Muscle layer of colon (tissue), 2 donors: ENCODE results near the gene VANGL1.

Experiments
- H3K27ac ChIP-seq: one replicate; pipeline ENCODE4 v1.7.0; 2013; ENCODE audit warnings: low read depth, mild to moderate bottlenecking, low read length, moderate library complexity
- H3K27me3 ChIP-seq, 2 donors: one replicate each; pipeline ENCODE4 v1.7.0; 2013; ENCODE audit warnings: low read length in 2 of 2, mild to moderate bottlenecking in 2 of 2; ENCODE audit not compliant: insufficient read depth in 2 of 2, control insufficient read depth in 1 of 2
- H3K36me3 ChIP-seq: one replicate; pipeline ENCODE4 v1.7.0; 2013; ENCODE audit warnings: mild to moderate bottlenecking, low read length; ENCODE audit not compliant: insufficient read depth
- H3K4me1 ChIP-seq: one replicate; pipeline ENCODE4 v1.7.0; 2013; ENCODE audit warnings: mild to moderate bottlenecking, low read length; ENCODE audit not compliant: insufficient read depth
- H3K4me3 ChIP-seq, 2 donors: one replicate each; pipeline ENCODE4 v1.7.0; 2013; ENCODE audit warnings: low read length in 2 of 2, low read depth in 1 of 2, mild to moderate bottlenecking in 1 of 2, moderate library complexity in 1 of 2
- H3K9ac ChIP-seq: one replicate; pipeline ENCODE4 v1.7.0; 2013; ENCODE audit warnings: low read length
- H3K9me3 ChIP-seq: one replicate; pipeline ENCODE4 v1.7.0; 2013; ENCODE audit warnings: mild to moderate bottlenecking, low read length
- donor health status: abdominal sarcoma.
- donor health status: Adenocarcinoma of cecum.

The VANGL1 gene

GRCh38 chr1:115647047-115647446 lies 5.3 kb downstream of the VANGL1 start:
- Histone ChIP-seq H3K4me1 (peaks cover 59% of the 10 kb centered on the region), H3K27me3 (no peaks in the 10 kb centered on the region), H3K9ac (no peak overlapping the region), H3K27ac (no peak overlapping the region), H3K9me3 (no peaks in the 10 kb centered on the region), H3K36me3 (peaks cover 6% of the 10 kb centered on the region), H3K4me3 (no peak overlapping the region)

- H3K27ac ChIP-seq: no peak overlapping the region
These were observed 5.7 kb downstream of the VANGL1 start for GRCh38 chr1:115647507-115647906.

GRCh38 chr1:115647919-115648650 lies 6.3 kb downstream of the VANGL1 start:
- H3K4me1 ChIP-seq: peaks cover 55% of the 10 kb centered on the region
- no peaks in the 10 kb centered on the region for H3K27me3 ChIP-seq
- peaks cover 15% of the 10 kb centered on the region for H3K36me3 ChIP-seq
- no peak overlapping the region for H3K27ac ChIP-seq
- H3K4me3 ChIP-seq: no peak overlapping the region
- no peak overlapping the region for H3K9ac ChIP-seq
- H3K9me3 ChIP-seq: no peaks in the 10 kb centered on the region

More at GRCh38 chr1:115647507-115647906, 5.7 kb downstream of the VANGL1 start:
- Histone ChIP-seq H3K27me3 (no peaks in the 10 kb centered on the region), H3K4me1 (peaks cover 59% of the 10 kb centered on the region), H3K4me3 (no peak overlapping the region), H3K9ac (no peak overlapping the region), H3K9me3 (no peaks in the 10 kb centered on the region), H3K36me3 (peaks cover 10% of the 10 kb centered on the region)

GRCh38 chr1:115648717-115649691 lies 7.2 kb downstream of the VANGL1 start:
- Histone ChIP-seq H3K9ac (no peak overlapping the region), H3K4me1 (peaks cover 46% of the 10 kb centered on the region), H3K27ac (no peak overlapping the region)

GRCh38 chr1:115649964-115650363 lies 8.2 kb downstream of the VANGL1 start:
- Histone ChIP-seq H3K36me3 (peaks cover 17% of the 10 kb centered on the region), H3K4me3 (no peak overlapping the region), H3K27ac (no peak overlapping the region), H3K9ac (no peak overlapping the region), H3K9me3 (no peaks in the 10 kb centered on the region), H3K4me1 (peaks cover 46% of the 10 kb centered on the region), H3K27me3 (no peaks in the 10 kb centered on the region)

More at GRCh38 chr1:115648717-115649691, 7.2 kb downstream of the VANGL1 start:
- H3K36me3 ChIP-seq: peaks cover 17% of the 10 kb centered on the region
- no peaks in the 10 kb centered on the region for H3K27me3 ChIP-seq
- H3K9me3 ChIP-seq: no peaks in the 10 kb centered on the region
- no peak overlapping the region for H3K4me3 ChIP-seq

GRCh38 chr1:115650961-115651360 lies 9.2 kb downstream of the VANGL1 start:
- no peaks in the 10 kb centered on the region for H3K9me3 ChIP-seq
- H3K9ac ChIP-seq: no peak overlapping the region
- no peak overlapping the region for H3K4me3 ChIP-seq
- no peaks in the 10 kb centered on the region for H3K27me3 ChIP-seq
- H3K36me3 ChIP-seq: peaks cover 17% of the 10 kb centered on the region
- peaks cover 54% of the 10 kb centered on the region for H3K4me1 ChIP-seq
- no peak overlapping the region for H3K27ac ChIP-seq

- no peak overlapping the region for H3K4me3 ChIP-seq
- peaks cover 54% of the 10 kb centered on the region for H3K4me1 ChIP-seq
- no peaks in the 10 kb centered on the region for H3K27me3 ChIP-seq
- H3K9ac ChIP-seq: no peak overlapping the region
- no peaks in the 10 kb centered on the region for H3K9me3 ChIP-seq
- H3K27ac ChIP-seq: no peak overlapping the region
- H3K36me3 ChIP-seq: peaks cover 17% of the 10 kb centered on the region
These were observed 9.6 kb downstream of the VANGL1 start for GRCh38 chr1:115651391-115651790.

- Histone ChIP-seq H3K9me3 (no peaks in the 10 kb centered on the region), H3K4me1 (peaks cover 52% of the 10 kb centered on the region), H3K27ac (no peak overlapping the region), H3K9ac (no peak overlapping the region), H3K4me3 (no peak overlapping the region), H3K36me3 (peaks cover 17% of the 10 kb centered on the region), H3K27me3 (no peaks in the 10 kb centered on the region)
These were observed 10.5 kb downstream of the VANGL1 start for GRCh38 chr1:115652236-115652788.

GRCh38 chr1:115654125-115654524 lies 12.4 kb downstream of the VANGL1 start:
- H3K9me3 ChIP-seq: no peaks in the 10 kb centered on the region
- H3K27me3 ChIP-seq: no peaks in the 10 kb centered on the region
- peaks cover 34% of the 10 kb centered on the region for H3K4me1 ChIP-seq
- no peak overlapping the region for H3K27ac ChIP-seq
- H3K36me3 ChIP-seq: peaks cover 17% of the 10 kb centered on the region
- H3K9ac ChIP-seq: no peak overlapping the region
- H3K4me3 ChIP-seq: no peak overlapping the region

GRCh38 chr1:115654663-115655305 lies 13.0 kb downstream of the VANGL1 start:
- Histone ChIP-seq H3K36me3 (peaks cover 18% of the 10 kb centered on the region), H3K27ac (no peak overlapping the region), H3K9ac (no peak overlapping the region), H3K4me1 (peaks cover 27% of the 10 kb centered on the region), H3K4me3 (no peak overlapping the region), H3K9me3 (no peaks in the 10 kb centered on the region), H3K27me3 (no peaks in the 10 kb centered on the region)

- H3K9me3 ChIP-seq: no peaks in the 10 kb centered on the region
- no peaks in the 10 kb centered on the region for H3K27me3 ChIP-seq
- H3K27ac ChIP-seq: no peak overlapping the region
- peaks cover 22% of the 10 kb centered on the region for H3K4me1 ChIP-seq
- H3K36me3 ChIP-seq: peaks cover 23% of the 10 kb centered on the region
- no peak overlapping the region for H3K9ac ChIP-seq
- no peak overlapping the region for H3K4me3 ChIP-seq
These were observed 13.5 kb downstream of the VANGL1 start for GRCh38 chr1:115655306-115655663.
